Sciatic nerve (tissue), 2 donors: ENCODE measurements around the gene CIAO2A. TPM values are rescaled to one million over a fixed set of nuclear protein-coding genes. Genes with fewer than 3 reads are reported as not detected.
A peak's percentile ranks its signal among the peaks of the same experiment; 100 is the strongest.
"Not testable (repeated sequence)": the region's sequence is repeated elsewhere in the genome, so short reads cannot be mapped to it uniquely, and the experiment has no call there.

Experiments used
- ATAC-seq: fragments of 200-7000 bp; cut with Tn5 transposase; one replicate; pipeline ENCODE4 v1.9.1; 2020; ENCODE audit warnings: mild to moderate bottlenecking, moderate library complexity
- DNase-seq: peaks from one replicate; pipeline ENCODE4 v3.0.0-alpha.2; 2020; ENCODE audit warnings: low spot score
- intact Hi-C: fragments of 100-400 bp; cut with DNase I; formaldehyde crosslinking; loops from one replicate; pipeline ENCODE4 v1.14.2; 2022
- total RNA-seq: library from RNA; stranded (reverse); fragmentation: NEBNext Ultra II Directional; extraction: Animal tissue kit (Norgen Biotek cat#: 25700); gene quantifications from one replicate; pipeline ENCODE4 v1.2.1, GENCODE V29; 2021
- donor health status: DM: no; HTN: no; CAD: no.
- donor health status: DM: no; HTN: no; CAD: no.

The CIAO2A gene
- total RNA-seq, 1 donor from 2014 or later, result 26.3 TPM

GRCh38 chr15:64117759-64118487 lies 24.3 kb upstream of the CIAO2A start:
- no peak for DNase-seq
- ATAC-seq, result no peak
- intact Hi-C loops, result no loop called here

GRCh38 chr15:64112904-64113303 lies 19.3 kb upstream of the CIAO2A start:
- intact Hi-C loops, result no loop called here
- peak; percentile 44 for ATAC-seq
- DNase-seq, result no peak

DNA sequence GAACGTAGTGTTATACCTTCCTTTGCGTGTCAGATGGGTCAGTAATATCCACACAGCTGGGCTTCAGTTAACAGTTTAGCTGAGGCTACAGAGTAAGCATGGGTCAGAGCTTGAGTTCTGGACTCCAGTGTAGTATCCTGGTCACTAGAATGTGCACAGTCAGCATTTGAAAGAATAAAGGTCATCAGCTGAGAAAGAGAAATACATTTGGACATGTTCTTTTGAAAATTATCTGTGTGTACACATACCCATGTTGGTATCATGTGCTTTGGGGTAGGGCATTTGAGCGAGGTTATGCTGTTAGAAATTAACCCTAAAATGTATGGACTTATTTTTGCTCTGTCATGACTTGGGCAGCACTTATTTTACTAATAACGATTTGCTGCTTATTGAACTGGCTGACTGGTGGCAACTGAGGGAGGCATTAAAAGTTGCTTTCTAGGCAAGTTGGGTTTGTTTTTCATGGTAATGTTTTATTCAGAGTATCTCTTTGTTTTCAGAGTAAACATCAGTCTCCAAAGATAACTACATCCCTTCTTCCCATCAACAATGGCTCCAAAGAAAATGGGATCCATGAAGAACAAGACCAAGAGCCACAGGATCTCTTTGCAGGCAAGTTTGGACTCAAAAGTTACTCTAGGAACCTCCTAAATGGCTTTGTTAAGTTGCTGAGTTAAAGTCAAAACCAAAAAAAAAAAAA lies 18.6 kb upstream of the CIAO2A start:
- DNase-seq (no peak), ATAC-seq (no peak)
- intact Hi-C loops, result no loop called here

- intact Hi-C loops, result no loop called here
- ATAC-seq, result no peak
- no peak for DNase-seq
Measured at GRCh38 chr15:64111679-64112050, 18.0 kb upstream of the CIAO2A start.

DNA sequence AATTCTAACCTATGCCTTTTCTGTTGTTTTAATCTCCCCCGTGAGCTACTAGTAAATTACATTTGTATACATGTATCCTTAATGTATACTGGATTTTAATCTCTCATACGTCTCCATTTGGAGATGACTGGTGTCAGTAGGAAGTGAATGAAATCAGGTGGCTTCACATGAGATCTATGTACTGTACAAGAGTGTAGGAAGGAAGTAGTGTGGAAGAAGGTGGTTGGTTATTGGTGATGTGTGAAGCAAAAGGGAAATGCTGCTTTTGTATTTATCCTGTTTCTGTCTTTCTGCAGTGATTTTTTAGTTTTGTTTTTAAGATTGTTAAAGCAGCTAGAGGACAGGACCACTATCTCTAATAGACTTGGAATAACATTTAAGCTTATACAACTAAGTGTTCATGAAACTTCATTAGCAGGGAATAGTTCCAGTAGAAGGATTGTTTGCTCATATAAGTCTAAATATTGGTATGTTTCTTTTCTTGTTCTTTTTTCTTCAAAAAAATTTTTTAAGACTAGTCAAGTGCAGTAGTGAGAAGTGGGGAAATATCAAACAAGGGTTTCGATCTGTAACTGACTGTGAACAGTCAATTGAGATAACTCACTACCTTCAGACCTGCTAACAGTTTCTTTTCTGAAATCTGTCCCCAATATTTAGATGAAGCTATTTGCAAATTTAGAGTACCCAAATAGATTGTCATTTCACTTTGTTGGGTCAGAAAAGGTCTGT lies 17.5 kb upstream of the CIAO2A start:
- intact Hi-C loops, result no loop called here
- DNase-seq (no peak), ATAC-seq (no peak)

GRCh38 chr15:64110108-64110701 lies 16.6 kb upstream of the CIAO2A start:
- DNase-seq, ATAC-seq, intact Hi-C loops: not testable (repeated sequence)

GRCh38 chr15:64107337-64107736 lies 13.7 kb upstream of the CIAO2A start:
- ATAC-seq (no peak), DNase-seq (no peak)
- intact Hi-C loops, result no loop called here

- intact Hi-C loops, result no loop called here
- ATAC-seq (peak; percentile 91), DNase-seq (no peak)
Measured at GRCh38 chr15:64105113-64105704, 11.6 kb upstream of the CIAO2A start.

DNA sequence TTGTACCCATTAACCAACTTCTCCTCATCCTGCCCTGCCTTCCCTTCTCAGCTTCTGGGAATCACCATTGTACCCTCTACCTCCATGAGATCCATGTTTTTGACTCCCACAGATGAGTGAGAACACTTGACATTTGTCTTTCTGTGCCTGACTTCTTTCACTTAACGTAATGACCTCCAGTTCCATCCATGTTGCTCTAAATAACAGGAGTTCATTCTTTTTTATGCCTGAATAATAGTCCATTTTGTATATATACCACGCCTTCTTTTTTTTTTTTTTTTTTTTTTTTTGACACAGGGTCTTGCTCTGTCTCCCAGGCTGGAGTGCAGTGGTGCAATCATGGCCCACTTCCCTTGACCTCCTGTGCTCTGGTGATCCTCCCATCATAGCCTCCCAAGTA lies 8.9 kb upstream of the CIAO2A start:
- DNase-seq, result no peak
- no peak for ATAC-seq
- intact Hi-C loops, result no loop called here

- ATAC-seq (no peak), DNase-seq (no peak)
- intact Hi-C loops, result no loop called here
Measured at GRCh38 chr15:64100958-64101357, 7.3 kb upstream of the CIAO2A start.

DNA sequence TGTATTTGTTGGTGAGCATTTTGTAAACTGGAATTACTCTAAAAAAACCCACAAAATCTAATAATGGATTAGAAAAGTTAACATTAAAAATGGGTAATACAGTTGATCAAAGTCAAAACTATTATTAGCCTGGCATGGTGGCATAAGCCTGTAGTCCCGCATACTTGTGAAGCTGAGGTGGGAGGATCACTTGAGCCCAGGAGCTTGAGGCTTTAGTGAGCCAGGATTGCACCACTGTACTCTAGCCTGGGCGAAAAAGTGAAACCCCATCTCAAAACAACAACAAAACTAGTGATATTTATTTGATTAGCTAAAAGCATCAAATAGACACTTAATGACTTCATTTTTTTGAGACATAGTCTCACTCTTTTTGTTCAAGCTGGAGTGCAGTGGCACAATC lies 5.7 kb upstream of the CIAO2A start:
- ATAC-seq (no peak), DNase-seq (no peak)
- intact Hi-C loops, result loop anchor here (10.0 kb wide), 1 partner anchor 55 kb away; the partner anchor contains the start of gene SNX22

- no peak for ATAC-seq
- intact Hi-C loops, result loop anchor here (10.0 kb wide), 1 partner anchor 58 kb away; the partner anchor contains the start of gene SNX22
- DNase-seq, result no peak
Measured at GRCh38 chr15:64096668-64097384, 3.2 kb upstream of the CIAO2A start.

- peak; percentile 92 for ATAC-seq
- DNase-seq, result peak; percentile 98
- intact Hi-C loops, result loop anchor here (10.0 kb wide), 1 partner anchor 59 kb away; the partner anchor contains the start of gene SNX22
Measured at GRCh38 chr15:64095795-64096667, 2.4 kb upstream of the CIAO2A start, which contains the start of gene SNX1. Gene SNX1 (plus strand): TSS chr15:64095982. CDS start chr15:64096014, 32 bp downstream.

- DNase-seq, result no peak
- ATAC-seq, result no peak
- intact Hi-C loops, result loop anchor here (10.0 kb wide), 1 partner anchor 59 kb away; the partner anchor contains the start of gene SNX22
Measured at GRCh38 chr15:64095431-64095794, 1.8 kb upstream of the CIAO2A start.

DNA sequence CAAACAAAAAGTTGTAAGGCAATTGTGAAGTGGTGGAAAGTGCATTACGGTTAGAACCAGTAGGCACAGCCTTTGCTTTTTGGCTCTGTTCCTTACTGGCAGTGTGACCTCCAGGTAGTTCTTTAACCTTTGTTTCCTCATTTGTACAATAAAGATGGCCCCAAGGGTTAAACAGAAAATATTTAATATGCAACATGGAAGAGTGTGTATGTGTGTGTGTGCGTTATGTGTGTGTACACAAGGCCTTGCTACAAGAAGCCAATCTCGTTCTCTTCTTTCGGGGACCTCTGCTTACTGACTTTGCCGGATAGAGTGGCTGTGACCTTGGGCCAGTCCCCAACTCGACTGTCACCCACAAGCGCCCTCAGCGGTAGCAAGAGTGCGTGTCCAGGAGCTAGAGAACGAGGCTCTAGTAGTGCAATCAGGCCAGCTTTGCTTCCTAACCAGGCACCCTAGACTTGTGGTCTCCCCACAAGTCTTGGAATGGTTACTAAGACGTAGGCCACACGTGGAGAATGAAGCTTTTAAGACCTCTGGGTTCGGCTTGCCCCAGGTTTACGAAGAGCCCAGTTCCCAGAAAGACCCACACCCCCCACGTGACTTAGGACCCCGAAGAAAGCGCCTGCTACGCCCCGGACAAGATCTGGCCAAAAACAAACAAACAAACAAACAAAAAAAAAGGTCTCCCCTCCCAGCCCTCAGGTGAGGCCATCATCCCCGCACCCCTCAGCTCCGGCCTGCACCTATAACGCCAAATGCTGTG lies 593 bp downstream of the CIAO2A start:
- intact Hi-C loops, result loop anchor here (10.0 kb wide), 1 partner anchor 62 kb away; the partner anchor contains the start of gene SNX22
- DNase-seq, result no peak
- ATAC-seq, result peak; percentile 5

- no peak for DNase-seq
- ATAC-seq, result no peak
- intact Hi-C loops, result loop anchor here (10.0 kb wide), 1 partner anchor 63 kb away; the partner anchor contains the start of gene SNX22
Measured at GRCh38 chr15:64092075-64092820, 1.4 kb downstream of the CIAO2A start.
